Lower leg skin (tissue), 3 donors: ENCODE measurements around the gene ARHGAP30.

Experiments used
- POLR2A ChIP-seq, 2 donors: fragments of 450-650 bp; IDR thresholded peaks; one replicate each; pipeline ENCODE4 v1.6.1; 2016 to 2017; ENCODE audit warnings: antibody characterized with exemption in 2 of 2, mild to moderate bottlenecking in 1 of 2, moderate library complexity in 1 of 2
- TF ChIP-seq, protein P1 (sequence below), 3 donors: fragments of 450-650 bp; IDR thresholded peaks; one replicate each; pipeline ENCODE4 v1.5.1; 2016; ENCODE audit warnings: antibody characterized with exemption in 3 of 3, mild to moderate bottlenecking in 3 of 3, moderate library complexity in 2 of 3

DNA sequence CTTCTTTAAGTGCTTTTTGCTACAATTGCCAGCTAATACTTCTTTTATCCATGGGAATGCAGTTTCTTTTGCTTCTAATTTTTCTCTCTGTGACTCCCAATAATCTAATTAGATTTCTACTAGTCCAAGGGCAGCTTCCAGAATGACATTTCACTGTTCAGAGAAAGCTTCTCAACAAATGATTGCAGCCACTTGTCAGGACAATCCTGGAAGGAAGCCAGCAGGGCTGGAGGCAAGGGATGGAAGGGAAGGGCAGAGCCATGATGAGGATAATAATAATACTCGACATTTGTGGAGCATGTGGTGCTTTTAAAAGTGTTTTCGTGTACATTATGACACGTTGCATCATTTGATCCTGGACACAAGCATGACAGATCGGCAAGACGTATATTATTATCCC, 68.2 kb downstream of the ARHGAP30 start:
- TF ChIP-seq, protein P1, sequence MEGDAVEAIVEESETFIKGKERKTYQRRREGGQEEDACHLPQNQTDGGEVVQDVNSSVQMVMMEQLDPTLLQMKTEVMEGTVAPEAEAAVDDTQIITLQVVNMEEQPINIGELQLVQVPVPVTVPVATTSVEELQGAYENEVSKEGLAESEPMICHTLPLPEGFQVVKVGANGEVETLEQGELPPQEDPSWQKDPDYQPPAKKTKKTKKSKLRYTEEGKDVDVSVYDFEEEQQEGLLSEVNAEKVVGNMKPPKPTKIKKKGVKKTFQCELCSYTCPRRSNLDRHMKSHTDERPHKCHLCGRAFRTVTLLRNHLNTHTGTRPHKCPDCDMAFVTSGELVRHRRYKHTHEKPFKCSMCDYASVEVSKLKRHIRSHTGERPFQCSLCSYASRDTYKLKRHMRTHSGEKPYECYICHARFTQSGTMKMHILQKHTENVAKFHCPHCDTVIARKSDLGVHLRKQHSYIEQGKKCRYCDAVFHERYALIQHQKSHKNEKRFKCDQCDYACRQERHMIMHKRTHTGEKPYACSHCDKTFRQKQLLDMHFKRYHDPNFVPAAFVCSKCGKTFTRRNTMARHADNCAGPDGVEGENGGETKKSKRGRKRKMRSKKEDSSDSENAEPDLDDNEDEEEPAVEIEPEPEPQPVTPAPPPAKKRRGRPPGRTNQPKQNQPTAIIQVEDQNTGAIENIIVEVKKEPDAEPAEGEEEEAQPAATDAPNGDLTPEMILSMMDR (IDR thresholded peaks at IDR 0.05) = no peak
- no peak for TF ChIP-seq POLR2A (IDR thresholded peaks at IDR 0.05)
